K562 (cell line): ENCODE data around the gene TSPAN14. TPM values are rescaled to one million over a fixed set of nuclear protein-coding genes. Genes with fewer than 3 reads are reported as not detected.

Experiments
- ATF3 ChIP-seq, 2 experiments: fragments of 450-650 bp in 1 of 2; sonication (generic) in 1 of 2; formaldehyde crosslinking in 1 of 2; IDR thresholded peaks in 1 of 2; conservative IDR thresholded peaks in 1 of 2; 2 replicates each; pipeline versions ENCODE4 v1.6.1 to v1.8.1; 2016 to 2023; ENCODE audit warnings: mild to moderate bottlenecking in 2 of 2, moderate library complexity in 2 of 2, inconsistent platforms in 1 of 2, missing genetic modification reagents in 1 of 2
- ELF1 ChIP-seq: fragments of 200-800 bp; sonication (Bioruptor generic); IDR thresholded peaks from 2 replicates; pipeline ENCODE4 v1.6.1; 2016; ENCODE audit warnings: missing genetic modification characterization, missing compliant biosample characterization
- ESRRA ChIP-seq: fragments of 450-650 bp; IDR thresholded peaks from 2 replicates; pipeline ENCODE4 v1.6.1; 2014; ENCODE audit warnings: low read depth, mild to moderate bottlenecking, moderate library complexity, borderline replicate concordance
- ESRRB ChIP-seq: fragments of 250-450 bp; sonication (Bioruptor Pico); IDR thresholded peaks from 2 replicates; pipeline ENCODE4 v1.5.0; 2020; ENCODE audit warnings: mild to moderate bottlenecking, moderate library complexity, borderline replicate concordance
- FOXJ3 ChIP-seq: sonication (generic); formaldehyde crosslinking; IDR thresholded peaks from 2 replicates; pipeline ENCODE4 v1.4.0; 2020; ENCODE audit warnings: mild to moderate bottlenecking, missing genetic modification reagents
- HINFP ChIP-seq: fragments of 450-650 bp; conservative IDR thresholded peaks from 2 replicates; pipeline ENCODE4 v1.6.1; 2016; ENCODE audit warnings: missing genetic modification characterization, low read depth, mild to moderate bottlenecking, control low read depth, missing compliant biosample characterization
- LEF1 ChIP-seq: fragments of 450-650 bp; IDR thresholded peaks from 2 replicates; pipeline ENCODE4 v1.6.1; 2016; ENCODE audit warnings: mild to moderate bottlenecking
- MAFG ChIP-seq: fragments of 450-650 bp; conservative IDR thresholded peaks from 2 replicates; pipeline ENCODE4 v1.6.1; 2016; ENCODE audit warnings: missing genetic modification characterization, missing compliant biosample characterization
- MLX ChIP-seq, 2 experiments: fragments of 450-650 bp in 1 of 2; sonication (generic) in 1 of 2; formaldehyde crosslinking; conservative IDR thresholded peaks; 2 replicates each; pipeline versions ENCODE4 v1.4.0 to v1.8.1; 2020 to 2022; ENCODE audit warnings: mild to moderate bottlenecking in 1 of 2, missing genetic modification reagents in 1 of 2
- SMAD3 ChIP-seq: fragments of 450-650 bp; formaldehyde crosslinking; conservative IDR thresholded peaks from 2 replicates; pipeline ENCODE4 v1.4.0; 2020; ENCODE audit warnings: mild to moderate bottlenecking
- TCF3 ChIP-seq: sonication (generic); formaldehyde crosslinking; IDR thresholded peaks from 2 replicates; pipeline ENCODE4 v1.4.0; 2020; ENCODE audit warnings: mild to moderate bottlenecking, missing genetic modification reagents
- TEAD1 ChIP-seq, 2 experiments: fragments of 450-650 bp in 1 of 2; sonication (generic) in 1 of 2; formaldehyde crosslinking; IDR thresholded peaks; 2 replicates each; pipeline versions ENCODE4 v1.4.0 to v1.8.0; 2020 to 2022; ENCODE audit warnings: mild to moderate bottlenecking in 2 of 2, missing genetic modification reagents in 1 of 2
- ZBTB9 ChIP-seq: fragments of 450-650 bp; formaldehyde crosslinking; IDR thresholded peaks from 2 replicates; pipeline ENCODE4 v1.4.0; 2020; ENCODE audit warnings: mild to moderate bottlenecking, moderate library complexity
- ZHX1 ChIP-seq: fragments of 150-350 bp; conservative IDR thresholded peaks from 2 replicates; pipeline ENCODE4 v1.6.1; 2014; ENCODE audit warnings: low read length
- ZNF121 ChIP-seq: sonication (generic); formaldehyde crosslinking; conservative IDR thresholded peaks from 2 replicates; pipeline ENCODE4 v1.8.0; 2022; ENCODE audit warnings: missing genetic modification reagents
- ZNF140 ChIP-seq: fragments of 250-450 bp; sonication (Bioruptor Pico); IDR thresholded peaks from 2 replicates; pipeline ENCODE4 v1.8.0; 2021; ENCODE audit warnings: moderate library complexity, mild to moderate bottlenecking, inconsistent platforms
- ZNF224 ChIP-seq: sonication (generic); formaldehyde crosslinking; IDR thresholded peaks from 2 replicates; pipeline ENCODE4 v1.8.0; 2022; ENCODE audit warnings: mild to moderate bottlenecking, missing genetic modification reagents
- ZNF766 ChIP-seq: fragments of 200-800 bp; sonication (Bioruptor generic); conservative IDR thresholded peaks from 2 replicates; pipeline ENCODE4 v1.6.1; 2016; ENCODE audit warnings: missing genetic modification characterization, missing compliant biosample characterization
- polyA plus RNA-seq, 8 experiments: library from polyadenylated mRNA; depleted of rRNA in 4 of 8; stranded (reverse) in 5 of 8; unstranded in 3 of 8; fragments of >200 nt; fragmentation: Nextera tagmentation in 2 of 8; fragmentation: Illumina TruSeq in 1 of 8; extraction: Ambion mirVana in 2 of 8; extraction: Trizol in 1 of 8; gene quantifications; 2 replicates each; pipeline versions ENCODE4 v1.2.1 to v1.2.3, GENCODE V29; 2011 to 2014; ENCODE audit warnings: inconsistent platforms in 1 of 8, missing spikeins in 1 of 8
- total RNA-seq, 7 experiments: library from RNA; depleted of rRNA in 6 of 7; stranded (reverse); fragments of >200 nt in 6 of 7; fragmentation: Illumina TruSeq in 2 of 7; extraction: Trizol in 2 of 7; gene quantifications; 2 replicates each; pipeline versions ENCODE4 v1.2.1 to v1.2.3, GENCODE V29; 2011 to 2021; ENCODE audit warnings: low replicate concordance in 1 of 7

Gene TSPAN14
- total and polyA plus RNA-seq, 9 of the 15 experiments (the other 6 are each of a cell fraction or from before 2014, with no cell fraction given) = 5.8 to 92.9 (median 23.3) TPM

- TF ChIP-seq MAFG (tag) (no peak), TEAD1 (CRISPR knock-in tag; IDR thresholded peaks at IDR 0.05) (0 out of 4 replicates have a peak, but pooled peaks of 1 of the 2 experiments have one; percentile 49), ZHX1 (no peak), TCF3 (CRISPR knock-in tag) (peak; percentile 95), ZNF766 (CRISPR knock-in tag) (no peak), ZNF140 (CRISPR knock-in tag) (no peak), ESRRB (CRISPR knock-in tag) (no peak), ZNF121 (CRISPR knock-in tag) (no peak), ZBTB9 (CRISPR knock-in tag) (no peak), ELF1 (tag) (no peak), ESRRA (no peak), HINFP (tag) (no peak), SMAD3 (CRISPR knock-in tag) (no peak), FOXJ3 (CRISPR knock-in tag) (no peak), ZNF224 (CRISPR knock-in tag) (no peak), MLX (CRISPR knock-in tag; conservative IDR thresholded peaks at IDR 0.05) (0 out of 4 replicates have a peak, but pooled peaks of 1 of the 2 experiments have one; percentile 43), LEF1 (peak; percentile 67; the same call in 1 of the 2 replicates), ATF3 (IDR thresholded peaks at IDR 0.05) (no peak), ATF3 (CRISPR knock-in tag; conservative IDR thresholded peaks at IDR 0.05) (no peak)
These were observed 43.3 kb downstream of the TSPAN14 start (continued) for GRCh38 chr10:80497187-80498077.
